Kidney capillary endothelial cell (primary cell): ENCODE results near the gene BORCS6.

Experiments
- DNase-seq: peaks from one replicate; pipeline ENCODE4 v3.0.0-alpha.2; 2018; ENCODE audit warnings: low spot score

Gene BORCS6

DNA sequence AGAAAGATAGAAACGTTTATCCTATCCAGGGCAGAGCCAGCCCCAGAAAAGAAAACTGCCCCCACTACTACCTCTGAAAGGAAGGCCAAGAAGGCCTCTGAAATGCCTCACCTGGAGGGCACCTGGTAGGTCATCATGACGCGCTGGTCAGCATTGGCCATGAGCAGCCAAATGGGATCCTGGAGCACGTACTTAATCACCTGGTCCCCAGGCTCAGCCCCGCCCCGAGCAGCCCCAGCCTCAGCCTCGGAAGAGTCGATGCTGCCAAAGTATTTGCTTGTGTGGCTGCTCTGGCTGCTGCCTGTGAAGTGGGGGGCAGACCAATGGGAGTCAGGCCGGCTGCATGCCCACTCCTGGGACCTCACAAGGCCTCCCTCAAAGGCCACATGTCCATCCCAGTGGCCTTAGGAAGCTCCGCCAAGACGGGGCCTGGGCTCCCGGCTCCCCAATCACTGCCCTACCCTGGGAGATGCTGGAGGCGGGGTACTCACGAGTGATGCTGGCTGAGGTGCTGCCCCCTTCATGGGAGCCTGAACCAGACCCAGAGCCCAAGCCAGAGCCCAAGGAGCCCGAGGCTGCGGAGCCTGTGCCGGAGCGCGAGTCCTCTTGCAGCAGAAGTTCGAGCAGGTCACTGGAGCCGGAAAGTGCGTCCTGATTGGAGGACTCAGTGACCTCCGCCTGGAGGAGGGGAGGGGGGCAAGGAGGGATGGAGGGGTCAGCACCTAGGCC lies 47.7 kb downstream of the BORCS6 start:
- DNase-seq = no peak

- no peak for DNase-seq
Measured at GRCh38 chr17:8141741-8142140, 48.2 kb downstream of the BORCS6 start.

DNA sequence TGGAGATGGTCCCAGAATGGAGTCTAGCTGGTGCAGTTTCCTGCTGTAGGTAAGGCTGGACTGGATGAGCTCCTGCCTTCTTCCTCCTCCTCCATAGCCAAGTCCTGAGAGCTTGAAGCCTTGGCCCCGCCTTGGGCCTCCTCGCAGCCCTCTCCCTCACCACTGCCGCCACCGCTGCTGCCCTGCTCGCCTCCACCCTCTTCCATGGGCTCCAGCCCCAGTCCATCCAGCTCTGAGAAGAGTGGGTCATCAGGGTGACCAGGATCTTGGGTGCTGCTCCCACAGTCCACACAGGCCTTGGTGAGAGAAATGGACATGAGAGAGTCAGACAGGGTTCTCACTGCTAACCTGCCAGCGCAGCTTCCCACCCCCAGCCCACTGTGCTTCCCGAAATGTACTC lies 48.9 kb downstream of the BORCS6 start:
- DNase-seq = no peak

GRCh38 chr17:8140065-8141029 lies 49.6 kb downstream of the BORCS6 start:
- DNase-seq = no peak

GRCh38 chr17:8138672-8139371 lies 51.2 kb downstream of the BORCS6 start:
- peak; percentile 99 for DNase-seq

- DNase-seq = no peak
Measured at GRCh38 chr17:8138374-8138671, 51.7 kb downstream of the BORCS6 start.
